K562 (cell line): ENCODE data around the gene SMIM10L2A. TPM values are rescaled to one million over a fixed set of nuclear protein-coding genes. Genes with fewer than 3 reads are reported as not detected.

Experiments
- ATAC-seq: fragments of 200-7000 bp; cut with Tn5 transposase; 3 replicates; pipeline ENCODE4 v1.9.1; 2020; ENCODE audit warnings: moderate library complexity
- BruUV-seq: library from RNA; stranded (reverse); fragments of 400-500 nt; replicated peaks from 2 replicates; lab custom pipeline; 2021; lab: Mats Ljungman, UMichigan
- CTCF ChIA-PET: fragments of 300-600 bp; formaldehyde crosslinking; extraction: SDS; loops from one replicate; lab custom pipeline; 2021; ENCODE audit warnings: low intra/inter-chr PET ratio; lab: Yijun Ruan, JAX
- POLR2A ChIA-PET: fragments of 300-600, 350-650 bp; sonication (Branson Sonifier 250); formaldehyde crosslinking; extraction: SDS; loops from one replicate; lab custom pipeline; 2021; ENCODE audit warnings: antibody characterized with exemption, inconsistent platforms; lab: Yijun Ruan, JAX
- DNase-seq, 4 experiments: peaks; one replicate each; pipeline versions ENCODE4 v3.0.0 to v3.0.0-alpha.2; 2011 to 2018; ENCODE audit warnings: low spot score in 3 of 4, mixed read lengths in 3 of 4; ENCODE audit errors: extremely low read depth in 1 of 4
- FAIRE-seq: peaks from 2 replicates; lab custom pipeline; 2011; peaks lifted over from hg19 to GRCh38; lab: Jason Lieb, UNC
- H2AFZ ChIP-seq: 2 replicates; pipeline ENCODE4 v1.6.0; 2011; ENCODE audit warnings: low read depth, low read length, control low read depth, inconsistent platforms
- H3K27ac ChIP-seq: fragments of 200-600 bp; 3 replicates; pipeline ENCODE4 v1.8.0; 2011; ENCODE audit warnings: low read depth, mild to moderate bottlenecking, control low read depth, inconsistent platforms, low read length, moderate library complexity, mixed read lengths; ENCODE audit errors: extremely low read depth
- H3K27me3 ChIP-seq, 2 experiments: fragments of 300-600 bp in 1 of 2; 2 replicates in 1 of 2; 3 replicates in 1 of 2; pipeline versions ENCODE4 v1.6.0 to v1.8.0; 2011; ENCODE audit warnings: inconsistent platforms in 2 of 2, low read length in 2 of 2, mild to moderate bottlenecking in 1 of 2, mixed read lengths in 1 of 2, moderate library complexity in 1 of 2; ENCODE audit not compliant: control insufficient read depth in 2 of 2, insufficient read depth in 2 of 2
- H3K36me3 ChIP-seq: fragments of 300-600 bp; 3 replicates; pipeline ENCODE4 v1.8.0; 2011; ENCODE audit warnings: mild to moderate bottlenecking, low read length, inconsistent platforms; ENCODE audit not compliant: control insufficient read depth, insufficient read depth
- H3K4me1 ChIP-seq, 2 experiments: fragments of 200-600 bp in 1 of 2; replicated peaks in 1 of 2; 2 replicates in 1 of 2; 3 replicates in 1 of 2; pipeline versions ENCODE4 v1.5.1 to v1.8.0; 2011; ENCODE audit warnings: inconsistent platforms in 2 of 2, low read length in 2 of 2, mild to moderate bottlenecking in 1 of 2, mixed read lengths in 1 of 2, moderate library complexity in 1 of 2; ENCODE audit not compliant: control insufficient read depth in 2 of 2, insufficient read depth in 2 of 2
- H3K4me2 ChIP-seq: 2 replicates; pipeline ENCODE4 v1.6.1; 2011; ENCODE audit warnings: low read length, control low read depth, inconsistent platforms, mixed read lengths; ENCODE audit not compliant: insufficient read depth
- H3K4me3 ChIP-seq: fragments of 200-600 bp; sonication (generic), shearing (Covaris generic); 2 replicates; pipeline ENCODE4 v1.5.1; 2016; ENCODE audit warnings: control low read depth, inconsistent platforms
- H3K79me2 ChIP-seq: fragments of 200-600 bp; 3 replicates; pipeline ENCODE4 v1.8.0; 2011; ENCODE audit warnings: low read length, inconsistent platforms; ENCODE audit not compliant: control insufficient read depth, insufficient read depth
- H3K9ac ChIP-seq, 2 experiments: 2 replicates each; pipeline versions ENCODE4 v1.6.0 to v1.6.1; 2011; ENCODE audit warnings: low read depth in 2 of 2, low read length in 2 of 2, control low read depth in 1 of 2, inconsistent platforms in 1 of 2, mild to moderate bottlenecking in 1 of 2, mixed read lengths in 1 of 2; ENCODE audit not compliant: insufficient read depth in 1 of 2
- H3K9me1 ChIP-seq: one replicate; pipeline ENCODE4 v1.6.0; 2011; ENCODE audit warnings: inconsistent platforms, mild to moderate bottlenecking, low read length, moderate library complexity; ENCODE audit not compliant: control insufficient read depth, insufficient read depth
- H3K9me3 ChIP-seq: replicated peaks from 2 replicates; pipeline ENCODE4 v1.5.1; 2011; ENCODE audit warnings: low read depth, low read length, inconsistent platforms; ENCODE audit not compliant: control insufficient read depth, insufficient read depth
- H4K20me1 ChIP-seq: replicated peaks from 2 replicates; pipeline ENCODE4 v1.6.1; 2011; ENCODE audit warnings: low read length, inconsistent platforms, mixed read lengths; ENCODE audit not compliant: control insufficient read depth, insufficient read depth
- RAD21 ChIP-seq, 2 experiments: fragments of 250-450 bp in 1 of 2; fragments of 450-650 bp in 1 of 2; sonication (Bioruptor Pico) in 1 of 2; formaldehyde crosslinking in 1 of 2; IDR thresholded peaks in 1 of 2; conservative IDR thresholded peaks in 1 of 2; 2 replicates each; pipeline versions ENCODE4 v1.4.0 to v1.8.0; 2020 to 2022; ENCODE audit warnings: mild to moderate bottlenecking in 2 of 2, moderate library complexity in 1 of 2
- SMC3 ChIP-seq: conservative IDR thresholded peaks from 2 replicates; pipeline ENCODE4 v1.6.1; 2011; ENCODE audit warnings: low read depth, low read length, improper control_type of control experiment; ENCODE audit not compliant: insufficient read depth
- ZEB2 ChIP-seq: fragments of 450-650 bp; IDR thresholded peaks from 2 replicates; pipeline ENCODE4 v1.6.1; 2016
- WGBS: fragments of 100-300 bp; shearing (Covaris generic); methylation state at CpG from one replicate; pipeline ENCODE4 v1.1.6; 2016; ENCODE audit warnings: low coverage, mixed read lengths; ENCODE audit not compliant: insufficient coverage; ENCODE audit errors: missing lambda C conversion rate; 5-methylcytosine and 5-hydroxymethylcytosine counted together
- in situ Hi-C: fragments of 300-500 bp; cut with MboI; formaldehyde crosslinking; loops from 4 replicates; pipeline ENCODE4 v1.15.0; 2018; ENCODE audit warnings: inconsistent platforms, mixed read lengths
- intact Hi-C: fragments of 100-400 bp; cut with micrococcal nuclease; formaldehyde crosslinking; loops from 2 replicates; pipeline ENCODE4 v1.14.2; 2022
- polyA plus RNA-seq, 8 experiments: library from polyadenylated mRNA; depleted of rRNA in 4 of 8; stranded (reverse) in 5 of 8; unstranded in 3 of 8; fragments of >200 nt; fragmentation: Nextera tagmentation in 2 of 8; fragmentation: Illumina TruSeq in 1 of 8; extraction: Ambion mirVana in 2 of 8; extraction: Trizol in 1 of 8; gene quantifications; 2 replicates each; pipeline versions ENCODE4 v1.2.1 to v1.2.3, GENCODE V29; 2011 to 2014; ENCODE audit warnings: inconsistent platforms in 1 of 8, missing spikeins in 1 of 8
- total RNA-seq, 7 experiments: library from RNA; depleted of rRNA in 6 of 7; stranded (reverse); fragments of >200 nt in 6 of 7; fragmentation: Illumina TruSeq in 2 of 7; extraction: Trizol in 2 of 7; gene quantifications; 2 replicates each; pipeline versions ENCODE4 v1.2.1 to v1.2.3, GENCODE V29; 2011 to 2021; ENCODE audit warnings: low replicate concordance in 1 of 7
- TF ChIP-seq, protein P1 (sequence below), 3 experiments: IDR thresholded peaks in 2 of 3; conservative IDR thresholded peaks in 1 of 3; 2 replicates each; pipeline ENCODE4 v1.5.1; 2011 to 2012; ENCODE audit warnings: low read length in 3 of 3, mild to moderate bottlenecking in 3 of 3, control low read depth in 2 of 3, improper control_type of control experiment in 1 of 3, inconsistent platforms in 1 of 3, low read depth in 1 of 3, mixed read lengths in 1 of 3, moderate library complexity in 1 of 3; ENCODE audit not compliant: insufficient read depth in 2 of 3

Gene SMIM10L2A
- total and polyA plus RNA-seq, 9 of the 15 experiments (the other 6 are each of a cell fraction or from before 2014, with no cell fraction given) = 0.03 to 0.14 (median 0.09) TPM; not detected in 2

DNA sequence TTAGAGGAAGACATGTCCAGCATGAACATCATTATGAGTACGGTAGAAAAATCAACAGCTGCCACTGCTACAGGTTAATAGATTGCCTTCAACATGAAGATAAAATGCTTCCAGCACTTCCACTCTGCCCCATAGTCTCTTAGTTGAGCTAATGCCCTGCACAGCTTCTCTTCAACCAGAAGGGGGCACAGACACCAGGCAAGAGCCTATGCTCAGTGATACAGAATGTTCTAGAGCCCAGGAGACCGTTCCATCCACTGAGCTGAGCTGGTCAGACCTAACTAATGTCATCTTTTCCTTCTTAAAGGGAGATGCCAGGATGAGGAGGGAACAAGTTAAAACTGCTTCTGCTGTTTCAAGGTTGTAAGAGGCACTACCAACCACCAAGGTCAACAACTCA lies 42.2 kb downstream of the SMIM10L2A start:
- Histone ChIP-seq H3K27ac (no peak overlapping the region), H3K36me3 (no peaks in the 10 kb centered on the region), H3K9me3 (no peaks in the 10 kb centered on the region), H2AFZ (no peak overlapping the region), H3K4me3 (no peak overlapping the region), H3K9ac (no peak overlapping the region), H3K79me2 (no peaks in the 10 kb centered on the region), H3K27me3 (peaks cover 0 to 7% of the 10 kb centered on the region in 2 experiments; a peak in 1 of 5 replicates), H3K9me1 (no peaks in the 10 kb centered on the region), H3K4me2 (no peak overlapping the region), H3K4me1 (no peaks in the 10 kb centered on the region), H4K20me1 (no peaks in the 10 kb centered on the region)
- peak; percentile 77 for FAIRE-seq
- in situ Hi-C loops (no loop called here), intact Hi-C loops (no loop called here)
- 0% methylated on average over 2 of the region's 2 CpGs for WGBS
- no TSS peak for BruUV-seq
- no peak for TF ChIP-seq ZEB2
- TF ChIP-seq RAD21 (CRISPR knock-in tag; conservative IDR thresholded peaks at IDR 0.05 in 1 of 2, IDR thresholded peaks at IDR 0.05 in 1 of 2) = peak; percentile 21 to 45; a peak in 3 of 4 replicates
- 0 out of 2 replicates have a peak, but pooled peaks have one; percentile 16 for TF ChIP-seq SMC3
- TF ChIP-seq, protein P1, sequence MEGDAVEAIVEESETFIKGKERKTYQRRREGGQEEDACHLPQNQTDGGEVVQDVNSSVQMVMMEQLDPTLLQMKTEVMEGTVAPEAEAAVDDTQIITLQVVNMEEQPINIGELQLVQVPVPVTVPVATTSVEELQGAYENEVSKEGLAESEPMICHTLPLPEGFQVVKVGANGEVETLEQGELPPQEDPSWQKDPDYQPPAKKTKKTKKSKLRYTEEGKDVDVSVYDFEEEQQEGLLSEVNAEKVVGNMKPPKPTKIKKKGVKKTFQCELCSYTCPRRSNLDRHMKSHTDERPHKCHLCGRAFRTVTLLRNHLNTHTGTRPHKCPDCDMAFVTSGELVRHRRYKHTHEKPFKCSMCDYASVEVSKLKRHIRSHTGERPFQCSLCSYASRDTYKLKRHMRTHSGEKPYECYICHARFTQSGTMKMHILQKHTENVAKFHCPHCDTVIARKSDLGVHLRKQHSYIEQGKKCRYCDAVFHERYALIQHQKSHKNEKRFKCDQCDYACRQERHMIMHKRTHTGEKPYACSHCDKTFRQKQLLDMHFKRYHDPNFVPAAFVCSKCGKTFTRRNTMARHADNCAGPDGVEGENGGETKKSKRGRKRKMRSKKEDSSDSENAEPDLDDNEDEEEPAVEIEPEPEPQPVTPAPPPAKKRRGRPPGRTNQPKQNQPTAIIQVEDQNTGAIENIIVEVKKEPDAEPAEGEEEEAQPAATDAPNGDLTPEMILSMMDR (IDR thresholded peaks at IDR 0.05 in 2 of 3, conservative IDR thresholded peaks at IDR 0.05 in 1 of 3; ENCODE audit: insufficient read depth in 2 of 3, low read depth in 1 of 3, low read length in 3 of 3) = peak; percentile 42 to 50 (median 48); a peak in 5 of 6 replicates
- ATAC-seq = peak; percentile 89
- ChIA-PET POLR2A (no interaction called here), CTCF (interaction anchor here (1.3 kb wide), 1 partner anchor 133 kb away, joined by 4 read pairs; no protein-coding TSS in a partner anchor)
- DNase-seq = peak in 3 of 4 experiments; percentile 5 to 14 (median 9)
